Medulla oblongata (tissue), 1 donor: ENCODE measurements around the gene KRT2.

Experiments
- DNase-seq: peaks from one replicate; pipeline ENCODE4 v3.0.0-alpha.2; 2015; ENCODE audit errors: extremely low spot score

KRT2 gene

GRCh38 chr12:52651726-52652261 is at the start of gene KRT2:
Gene KRT2, minus strand, starts transcription at chr12:52652211. Its CDS starts 69 bp downstream, at chr12:52652142.
- DNase-seq: no peak

GRCh38 chr12:52701281-52701680 is 49.3 kb upstream of the KRT2 start:
- DNase-seq: no peak

- DNase-seq: no peak
These were observed 47.9 kb upstream of the KRT2 start for GRCh38 chr12:52699960-52700359.

GRCh38 chr12:52699373-52699772 is 47.4 kb upstream of the KRT2 start:
- no peak for DNase-seq

- DNase-seq: no peak
These were observed 46.8 kb upstream of the KRT2 start for GRCh38 chr12:52698651-52699340.

GRCh38 chr12:52697058-52697582 is 45.1 kb upstream of the KRT2 start:
- DNase-seq: no peak

- DNase-seq: no peak
These were observed 44.6 kb upstream of the KRT2 start for GRCh38 chr12:52696588-52696987.

GRCh38 chr12:52695039-52695438 is 43.0 kb upstream of the KRT2 start:
- DNase-seq: no peak

GRCh38 chr12:52694151-52694550 is 42.1 kb upstream of the KRT2 start:
- DNase-seq: no peak

GRCh38 chr12:52693261-52693660 is 41.2 kb upstream of the KRT2 start:
- no peak for DNase-seq

- no peak for DNase-seq
These were observed 40.2 kb upstream of the KRT2 start for GRCh38 chr12:52692254-52692653.

GRCh38 chr12:52691841-52692150 is 39.8 kb upstream of the KRT2 start:
- no peak for DNase-seq

GRCh38 chr12:52691076-52691840 is 39.2 kb upstream of the KRT2 start:
- no peak for DNase-seq

- DNase-seq: no peak
These were observed 38.5 kb upstream of the KRT2 start for GRCh38 chr12:52690351-52691075.

GRCh38 chr12:52689936-52690335 is 37.9 kb upstream of the KRT2 start:
- DNase-seq: no peak

GRCh38 chr12:52689239-52689638 is 37.2 kb upstream of the KRT2 start:
- DNase-seq: no peak

- no peak for DNase-seq
These were observed 36.5 kb upstream of the KRT2 start for GRCh38 chr12:52688481-52688880.

- DNase-seq: no peak
These were observed 35.7 kb upstream of the KRT2 start for GRCh38 chr12:52687497-52688385.

- no peak for DNase-seq
These were observed 34.9 kb upstream of the KRT2 start for GRCh38 chr12:52686756-52687487.

GRCh38 chr12:52686063-52686462 is 34.1 kb upstream of the KRT2 start:
- DNase-seq: no peak
